HCT116 (cell line): ENCODE measurements around the gene NEK1.

Experiments
- ATF3 ChIP-seq: IDR thresholded peaks from 2 replicates; pipeline ENCODE4 v1.6.1; 2012
- CTCF ChIP-seq, 3 experiments: fragments of 200-600 bp in 1 of 3; sonication (generic) in 1 of 3; IDR thresholded peaks in 2 of 3; conservative IDR thresholded peaks in 1 of 3; 2 replicates each; pipeline ENCODE4 v1.5.1; 2012 to 2017; ENCODE audit warnings: low read depth in 2 of 3, low read length in 2 of 3, antibody characterized with exemption in 1 of 3, borderline replicate concordance in 1 of 3, control low read depth in 1 of 3, mild to moderate bottlenecking in 1 of 3, mixed read lengths in 1 of 3, mixed run types in 1 of 3, moderate library complexity in 1 of 3; ENCODE audit not compliant: insufficient read depth in 1 of 3
- EZH2 ChIP-seq: fragments of 200-600 bp; sonication (generic); IDR thresholded peaks from 2 replicates; pipeline ENCODE4 v1.6.1; 2017; ENCODE audit warnings: antibody characterized with exemption, mixed run types

GRCh38 chr4:169523796-169524195 lies 88.6 kb downstream of the NEK1 start:
- no peak for TF ChIP-seq ATF3
- TF ChIP-seq EZH2 = no peak
- TF ChIP-seq CTCF (IDR thresholded peaks at IDR 0.05 in 2 of 3, conservative IDR thresholded peaks at IDR 0.05 in 1 of 3; ENCODE audit: borderline replicate concordance in 1 of 3, insufficient read depth in 1 of 3, low read depth in 2 of 3, low read length in 2 of 3) = no peak
